Right lobe of liver (tissue), 6 donors: ENCODE data around the gene RBP2. TPM values are rescaled to one million over a fixed set of nuclear protein-coding genes. Genes with fewer than 3 reads are reported as not detected.

Source experiments
- ATAC-seq, 4 donors: fragments of 200-7000 bp; cut with Tn5 transposase; one replicate each; pipeline ENCODE4 v1.9.1; 2020; ENCODE audit warnings: mild to moderate bottlenecking in 4 of 4, moderate library complexity in 4 of 4
- DNase-seq, 3 donors: peaks; one replicate each; pipeline ENCODE4 v3.0.0-alpha.2; 2020
- H3K27ac ChIP-seq, 3 donors: fragments of 200-600 bp; one replicate each; pipeline ENCODE4 v1.8.0; 2022
- H3K27me3 ChIP-seq, 2 donors: fragments of 200-600 bp; one replicate each; pipeline ENCODE4 v1.8.0; 2022
- H3K36me3 ChIP-seq, 4 donors: fragments of 200-600 bp; sonication (generic) in 1 of 4; one replicate each; pipeline versions ENCODE4 v1.5.1 to v1.8.0; 2017 to 2022; ENCODE audit warnings: control low read depth in 1 of 4
- H3K4me1 ChIP-seq, 4 donors: fragments of 200-600 bp; sonication (generic) in 1 of 4; one replicate each; pipeline versions ENCODE4 v1.5.1 to v1.8.0; 2017 to 2022; ENCODE audit warnings: control low read depth in 1 of 4
- H3K4me3 ChIP-seq, 3 donors: fragments of 200-600 bp; one replicate each; pipeline ENCODE4 v1.8.0; 2022
- H3K9me3 ChIP-seq, 4 donors: fragments of 200-600 bp; sonication (generic) in 1 of 4; one replicate each; pipeline versions ENCODE4 v1.5.1 to v1.8.0; 2017 to 2022; ENCODE audit warnings: control low read depth in 1 of 4
- CTCF ChIP-seq, 4 donors: fragments of 200-600 bp in 3 of 4; fragments of 450-650 bp in 1 of 4; IDR thresholded peaks; one replicate each; pipeline versions ENCODE4 v1.5.1 to v1.8.0; 2016 to 2022; ENCODE audit warnings: antibody characterized with exemption in 4 of 4, mild to moderate bottlenecking in 2 of 4
- POLR2A ChIP-seq: fragments of 450-650 bp; IDR thresholded peaks from one replicate; pipeline ENCODE4 v1.6.1; 2017; ENCODE audit warnings: antibody characterized with exemption, mild to moderate bottlenecking
- WGBS: methylation state at CpG from one replicate; pipeline ENCODE4 v1.1.6; 2018; ENCODE audit warnings: low coverage, low lambda C conversion rate; ENCODE audit not compliant: insufficient coverage; ENCODE audit errors: missing lambda C conversion rate; 5-methylcytosine and 5-hydroxymethylcytosine counted together
- intact Hi-C, 2 donors: fragments of 100-400 bp; cut with DNase I; formaldehyde crosslinking; loops; one replicate each; pipeline versions ENCODE4 v1.11.2 to v1.14.1; 2022
- total RNA-seq, 6 experiments: library from RNA; depleted of rRNA in 2 of 6; stranded (reverse); fragments of >200 nt in 2 of 6; fragmentation: NEBNext Ultra II Directional in 3 of 6; extraction: Animal tissue kit (Norgen Biotek cat#: 25700) in 3 of 6; gene quantifications; one replicate each; pipeline versions ENCODE4 v1.1.0 to v1.2.4, GENCODE V29; 2016 to 2023
- donor health status: DM: no; HTN: yes; CAD: no.
- donor health status: DM: no; HTN: no; CAD: no.
- donor health status: DM: no; HTN: no; CAD: no.
- donor health status: DM: no; HTN: yes; CAD: no.
- donor health status: DM: no; HTN: yes; CAD: no.

The RBP2 gene
- total RNA-seq, 6 experiments from 2014 or later: not detected

- no peaks in the 10 kb centered on the region for H3K4me1 ChIP-seq
- DNase-seq (no peak), ATAC-seq (no peak)
- H3K36me3 ChIP-seq: no peaks in the 10 kb centered on the region
- no peaks in the 10 kb centered on the region for H3K9me3 ChIP-seq
- no peak overlapping the region for H3K27ac ChIP-seq
- H3K4me3 ChIP-seq: no peak overlapping the region
- intact Hi-C loops: no loop called here
- TF ChIP-seq POLR2A: no peak
- TF ChIP-seq CTCF (IDR thresholded peaks at IDR 0.05): no peak
- no peaks in the 10 kb centered on the region for H3K27me3 ChIP-seq
Observed at GRCh38 chr3:139450159-139450558, 26.2 kb downstream of the RBP2 start.

DNA sequence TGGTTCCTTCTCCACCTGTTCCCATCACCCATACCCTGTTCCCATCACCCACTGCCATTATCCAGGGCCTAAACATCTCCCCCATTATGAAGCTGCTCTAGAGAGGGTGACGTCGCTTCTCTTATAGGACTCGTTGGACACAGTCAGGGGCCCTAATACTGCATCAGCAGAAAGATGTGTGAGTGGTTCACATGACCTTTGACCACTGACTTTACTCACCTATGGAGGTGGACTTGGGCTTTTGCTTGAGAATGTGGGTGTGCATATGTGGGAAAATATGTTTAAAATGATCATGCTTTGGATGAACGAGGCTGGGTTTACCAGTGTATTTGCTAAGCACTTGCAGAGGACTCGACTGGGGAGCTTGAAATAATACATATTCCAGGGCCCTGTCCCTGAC, 26.8 kb downstream of the RBP2 start:
- DNase-seq (no peak), ATAC-seq (no peak)
- Histone ChIP-seq H3K36me3 (no peaks in the 10 kb centered on the region), H3K4me3 (no peak overlapping the region), H3K9me3 (no peaks in the 10 kb centered on the region), H3K27me3 (no peaks in the 10 kb centered on the region), H3K4me1 (no peaks in the 10 kb centered on the region), H3K27ac (no peak overlapping the region)
- WGBS: 89% methylated on average over 5 of the region's 5 CpGs
- intact Hi-C loops: no loop called here
- no peak for TF ChIP-seq CTCF (IDR thresholded peaks at IDR 0.05)
- no peak for TF ChIP-seq POLR2A

- H3K4me1 ChIP-seq: no peaks in the 10 kb centered on the region
- no peak overlapping the region for H3K4me3 ChIP-seq
- H3K27me3 ChIP-seq: no peaks in the 10 kb centered on the region
- 81% methylated on average over 3 of the region's 3 CpGs for WGBS
- no peaks in the 10 kb centered on the region for H3K36me3 ChIP-seq
- no peak for ATAC-seq
- no peak for DNase-seq
- no peaks in the 10 kb centered on the region for H3K9me3 ChIP-seq
- H3K27ac ChIP-seq: no peak overlapping the region
- TF ChIP-seq CTCF (IDR thresholded peaks at IDR 0.05): no peak
- no peak for TF ChIP-seq POLR2A
- intact Hi-C loops: no loop called here
Observed at GRCh38 chr3:139448104-139448503, 28.2 kb downstream of the RBP2 start.

DNA sequence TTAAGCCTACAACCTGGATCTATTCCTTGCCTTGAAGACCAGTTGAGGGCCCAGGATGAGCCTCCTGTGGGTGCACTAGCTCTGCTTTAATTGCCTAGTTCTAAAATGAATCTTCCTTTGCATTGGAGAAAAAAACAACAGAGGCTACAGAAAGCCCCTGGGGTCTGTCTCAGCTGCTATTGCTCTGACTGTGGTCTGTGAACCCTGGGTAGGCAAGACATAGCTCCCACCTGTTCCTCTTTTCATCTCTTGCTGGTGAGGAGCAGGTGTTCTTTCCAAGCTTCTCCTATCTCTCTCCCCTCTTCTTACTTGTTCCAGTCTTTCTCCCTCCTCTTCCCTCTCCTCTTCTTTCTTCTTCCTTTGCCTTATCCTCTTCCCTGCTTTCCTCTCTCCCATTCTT, 28.8 kb downstream of the RBP2 start:
- DNase-seq (no peak), ATAC-seq (no peak)
- Histone ChIP-seq H3K27me3 (no peaks in the 10 kb centered on the region), H3K27ac (no peak overlapping the region), H3K4me1 (no peaks in the 10 kb centered on the region), H3K4me3 (no peak overlapping the region), H3K9me3 (no peaks in the 10 kb centered on the region), H3K36me3 (no peaks in the 10 kb centered on the region)
- TF ChIP-seq POLR2A: no peak
- no peak for TF ChIP-seq CTCF (IDR thresholded peaks at IDR 0.05)
- intact Hi-C loops: no loop called here

DNA sequence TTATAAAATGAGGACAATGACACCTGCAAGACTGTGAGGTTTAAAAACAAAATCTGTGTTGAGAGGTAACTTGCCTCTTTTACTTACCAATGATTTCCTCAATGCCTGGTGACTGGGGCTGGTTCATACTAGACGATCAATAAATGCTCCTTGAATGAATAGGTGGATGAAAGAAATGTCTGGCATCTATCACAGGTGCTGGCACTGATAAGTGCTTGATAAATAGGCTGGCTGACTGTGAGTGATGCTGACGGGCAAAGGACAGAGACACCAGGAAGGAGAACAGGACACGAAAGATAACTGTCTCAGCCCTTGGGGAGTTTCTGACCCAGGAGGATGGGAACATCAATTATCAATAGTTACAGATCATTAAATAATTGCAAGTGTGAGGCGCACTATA, 31.9 kb downstream of the RBP2 start:
- Histone ChIP-seq H3K4me3 (no peak overlapping the region), H3K4me1 (no peaks in the 10 kb centered on the region), H3K9me3 (no peaks in the 10 kb centered on the region), H3K36me3 (no peaks in the 10 kb centered on the region), H3K27me3 (no peaks in the 10 kb centered on the region), H3K27ac (no peak overlapping the region)
- DNase-seq (no peak), ATAC-seq (no peak)
- TF ChIP-seq POLR2A (no peak), CTCF (IDR thresholded peaks at IDR 0.05) (no peak)
- intact Hi-C loops: no loop called here
- WGBS: 90% methylated on average over 4 of the region's 4 CpGs
